ENCODE measurements around the gene TUSC2.

The TUSC2 gene

GRCh38 chr3:50275141-50275995 is 52.7 kb downstream of the TUSC2 start:
- Histone ChIP-seq H3K36me3 (replicated peaks; ENCODE audit: low read depth, low read length) (no peaks in the 10 kb centered on the region), H3K27ac (ENCODE audit: low read length) (no peak overlapping the region), H3K4me2 (ENCODE audit: low read length) (no peak overlapping the region), H3K79me2 (ENCODE audit: low read length) (no peaks in the 10 kb centered on the region), H3K27me3 (ENCODE audit: low read depth, low read length) (peaks cover 4% of the 10 kb centered on the region; the same call in 1 of the 2 replicates), H2AFZ (ENCODE audit: low read depth, low read length) (no peak overlapping the region), H4K20me1 (ENCODE audit: insufficient read depth, low read length) (no peaks in the 10 kb centered on the region), H3K4me1 (ENCODE audit: low read length) (peaks cover 9% of the 10 kb centered on the region; the same call in 1 of the 2 replicates), H3K9me3 (ENCODE audit: insufficient read depth, low read length) (no peaks in the 10 kb centered on the region), H3K9ac (ENCODE audit: low read length) (no peak overlapping the region), H3K4me3 (ENCODE audit: low read length) (no peak overlapping the region)
- no peak for TF ChIP-seq CTCF (IDR thresholded peaks at IDR 0.05; ENCODE audit: low read depth, low read length)
- no peak for TF ChIP-seq EZH2phosphoT487 (IDR thresholded peaks at IDR 0.05; ENCODE audit: low read depth)

Measured in OCI-LY3 (cell line).